Measurements from ENCODE around the gene SEZ6.

SEZ6 gene

DNA sequence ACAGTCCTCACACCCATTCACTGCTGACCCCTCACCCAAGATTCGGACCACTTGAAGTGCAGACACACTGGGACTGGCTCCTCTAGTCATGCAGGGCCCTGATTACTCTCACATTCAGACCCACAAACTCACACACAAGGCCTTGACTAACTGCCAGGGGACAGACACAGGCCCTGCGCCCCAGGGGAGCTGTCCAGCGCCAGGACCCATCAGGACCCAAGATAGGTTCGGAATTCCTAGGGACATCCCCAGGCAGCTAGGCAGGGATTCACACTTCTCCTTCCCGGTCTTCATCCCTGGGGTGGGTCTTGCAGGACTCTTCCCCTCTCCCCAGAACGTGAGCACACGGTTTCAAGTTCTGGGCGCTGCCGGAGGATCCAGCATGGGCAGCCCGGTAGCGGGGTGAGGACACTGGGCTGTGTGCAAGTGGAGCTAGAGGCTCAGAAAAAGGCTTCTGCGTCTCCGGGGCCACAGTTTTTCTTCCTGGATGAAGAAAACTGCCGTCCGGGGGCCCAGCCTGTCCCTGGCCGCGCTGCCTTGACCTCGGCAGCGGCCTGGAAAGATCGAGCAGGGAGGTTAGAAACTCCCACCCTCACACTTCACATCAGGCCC is 1.6 kb downstream of the SEZ6 start:
- peak; percentile 45 for DNase-seq (ENCODE audit: low read depth)
- no peak overlapping the region for H3K4me3 ChIP-seq (replicated peaks; ENCODE audit: low read depth, low read length)
- TF ChIP-seq, protein P1, sequence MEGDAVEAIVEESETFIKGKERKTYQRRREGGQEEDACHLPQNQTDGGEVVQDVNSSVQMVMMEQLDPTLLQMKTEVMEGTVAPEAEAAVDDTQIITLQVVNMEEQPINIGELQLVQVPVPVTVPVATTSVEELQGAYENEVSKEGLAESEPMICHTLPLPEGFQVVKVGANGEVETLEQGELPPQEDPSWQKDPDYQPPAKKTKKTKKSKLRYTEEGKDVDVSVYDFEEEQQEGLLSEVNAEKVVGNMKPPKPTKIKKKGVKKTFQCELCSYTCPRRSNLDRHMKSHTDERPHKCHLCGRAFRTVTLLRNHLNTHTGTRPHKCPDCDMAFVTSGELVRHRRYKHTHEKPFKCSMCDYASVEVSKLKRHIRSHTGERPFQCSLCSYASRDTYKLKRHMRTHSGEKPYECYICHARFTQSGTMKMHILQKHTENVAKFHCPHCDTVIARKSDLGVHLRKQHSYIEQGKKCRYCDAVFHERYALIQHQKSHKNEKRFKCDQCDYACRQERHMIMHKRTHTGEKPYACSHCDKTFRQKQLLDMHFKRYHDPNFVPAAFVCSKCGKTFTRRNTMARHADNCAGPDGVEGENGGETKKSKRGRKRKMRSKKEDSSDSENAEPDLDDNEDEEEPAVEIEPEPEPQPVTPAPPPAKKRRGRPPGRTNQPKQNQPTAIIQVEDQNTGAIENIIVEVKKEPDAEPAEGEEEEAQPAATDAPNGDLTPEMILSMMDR (IDR thresholded peaks at IDR 0.05; ENCODE audit: low read length, missing control alignments) = no peak

DNA sequence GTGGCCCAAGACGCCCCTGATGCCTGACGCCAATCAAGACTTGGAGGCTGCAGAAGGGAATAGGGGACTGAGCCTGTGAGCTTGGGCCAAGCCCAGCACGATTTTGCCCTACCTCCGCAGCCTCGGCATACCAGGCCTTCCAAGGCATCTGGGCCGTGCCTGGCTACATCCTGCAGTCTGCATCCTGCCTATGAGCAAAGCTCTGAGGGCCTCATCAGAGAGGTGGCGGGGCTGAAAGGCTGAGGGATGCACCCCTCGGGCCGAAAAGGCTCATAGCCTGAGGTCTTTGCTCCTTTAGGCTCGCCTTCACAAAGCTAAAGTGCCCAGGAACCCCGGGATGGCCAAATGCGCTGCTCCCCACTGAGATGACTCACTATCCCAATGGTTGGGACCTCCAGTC is 2.5 kb downstream of the SEZ6 start:
- TF ChIP-seq, protein P1 (IDR thresholded peaks at IDR 0.05; ENCODE audit: low read length, missing control alignments) = no peak
- no peak overlapping the region for H3K4me3 ChIP-seq (replicated peaks; ENCODE audit: low read depth, low read length)
- no peak for DNase-seq (ENCODE audit: low read depth)

DNA sequence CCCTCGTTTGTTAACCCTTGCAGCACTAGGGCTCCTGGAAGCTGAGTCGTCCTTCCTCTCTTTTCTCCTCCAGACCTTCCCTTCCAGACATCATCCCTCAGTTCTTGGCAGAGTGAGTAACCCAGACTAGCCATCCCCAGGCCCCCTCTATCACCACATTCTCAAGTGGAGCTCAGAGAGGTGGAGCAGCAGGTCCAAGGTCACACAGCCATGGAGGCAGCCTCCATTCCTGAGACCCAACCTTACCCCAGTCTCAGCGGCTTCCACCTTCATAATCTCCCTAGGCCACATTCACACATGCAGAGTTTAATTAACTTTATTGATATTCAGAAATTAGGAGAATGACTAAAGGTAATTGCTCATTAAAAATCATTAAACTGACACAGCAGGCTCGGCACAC is 3.0 kb downstream of the SEZ6 start:
- H3K4me3 ChIP-seq (replicated peaks; ENCODE audit: low read depth, low read length) = no peak overlapping the region
- DNase-seq (ENCODE audit: low read depth) = no peak
- TF ChIP-seq, protein P1 (IDR thresholded peaks at IDR 0.05; ENCODE audit: low read length, missing control alignments) = no peak

DNA sequence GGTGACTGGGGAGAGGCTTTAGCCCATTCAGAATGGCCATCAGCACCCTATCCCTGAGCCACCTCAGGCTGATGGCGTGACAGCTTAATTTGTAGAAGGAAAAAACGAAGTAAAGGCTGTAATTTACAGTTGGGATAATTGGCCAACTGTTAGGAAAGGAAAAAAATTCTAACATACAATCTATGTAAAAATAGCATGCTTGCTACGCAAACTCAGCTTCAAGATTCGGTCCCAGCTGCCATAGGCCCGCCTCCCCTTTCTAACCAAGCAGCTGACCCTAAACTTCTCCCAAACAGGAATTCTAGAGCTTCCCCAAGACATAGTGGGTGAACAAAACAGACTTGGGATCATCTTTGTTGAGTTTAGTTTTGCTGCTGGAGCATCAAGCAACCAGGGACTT is 4.9 kb downstream of the SEZ6 start:
- H3K4me3 ChIP-seq (replicated peaks; ENCODE audit: low read depth, low read length) = no peak overlapping the region
- no peak for DNase-seq (ENCODE audit: low read depth)
- TF ChIP-seq, protein P1 (IDR thresholded peaks at IDR 0.05; ENCODE audit: low read length, missing control alignments) = no peak

DNA sequence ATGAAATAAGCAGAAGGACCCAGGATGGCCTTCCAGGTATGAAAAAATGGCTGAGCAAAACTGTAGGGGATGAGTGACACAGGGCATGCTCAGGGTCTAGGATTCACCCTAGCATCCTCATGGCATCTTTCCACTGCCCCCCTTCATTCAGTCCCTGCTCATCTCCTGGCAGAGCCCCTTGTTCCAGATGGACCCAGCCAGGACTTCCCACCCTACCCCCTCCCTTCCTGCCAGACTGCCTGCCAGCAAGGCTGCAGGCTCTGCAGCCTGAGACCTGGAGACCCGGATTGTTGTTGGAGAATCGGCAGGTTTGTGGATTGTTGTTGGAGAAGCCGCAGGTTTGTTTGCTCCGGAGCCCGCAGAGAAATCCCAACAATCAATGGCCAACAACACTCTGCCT is 6.6 kb downstream of the SEZ6 start:
- no peak for DNase-seq (ENCODE audit: low read depth)
- no peak overlapping the region for H3K4me3 ChIP-seq (replicated peaks; ENCODE audit: low read depth, low read length)
- TF ChIP-seq, protein P1 (IDR thresholded peaks at IDR 0.05; ENCODE audit: low read length, missing control alignments) = no peak

DNA sequence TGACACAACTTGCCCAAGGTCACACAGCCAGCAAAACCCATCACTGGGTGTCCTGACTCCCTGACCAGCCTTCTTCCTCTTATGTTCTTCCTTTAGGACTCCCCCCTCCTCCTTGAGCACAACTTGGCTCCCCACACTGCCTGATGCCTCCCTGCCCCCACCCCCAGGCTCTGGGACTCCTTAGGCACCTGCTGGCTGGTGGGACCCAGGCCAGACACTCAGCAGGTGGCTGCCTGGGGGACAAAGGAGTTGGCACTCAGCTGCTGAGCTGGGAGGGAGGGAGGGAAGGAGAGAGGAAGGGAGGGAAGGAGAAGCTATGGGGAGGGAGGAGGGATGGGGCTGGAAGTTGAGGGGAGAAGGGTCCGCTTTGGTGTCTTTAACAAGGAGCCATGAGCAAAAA is 8.0 kb downstream of the SEZ6 start:
- no peak overlapping the region for H3K4me3 ChIP-seq (replicated peaks; ENCODE audit: low read depth, low read length)
- TF ChIP-seq, protein P1 (IDR thresholded peaks at IDR 0.05; ENCODE audit: low read length, missing control alignments) = no peak
- no peak for DNase-seq (ENCODE audit: low read depth)

DNA sequence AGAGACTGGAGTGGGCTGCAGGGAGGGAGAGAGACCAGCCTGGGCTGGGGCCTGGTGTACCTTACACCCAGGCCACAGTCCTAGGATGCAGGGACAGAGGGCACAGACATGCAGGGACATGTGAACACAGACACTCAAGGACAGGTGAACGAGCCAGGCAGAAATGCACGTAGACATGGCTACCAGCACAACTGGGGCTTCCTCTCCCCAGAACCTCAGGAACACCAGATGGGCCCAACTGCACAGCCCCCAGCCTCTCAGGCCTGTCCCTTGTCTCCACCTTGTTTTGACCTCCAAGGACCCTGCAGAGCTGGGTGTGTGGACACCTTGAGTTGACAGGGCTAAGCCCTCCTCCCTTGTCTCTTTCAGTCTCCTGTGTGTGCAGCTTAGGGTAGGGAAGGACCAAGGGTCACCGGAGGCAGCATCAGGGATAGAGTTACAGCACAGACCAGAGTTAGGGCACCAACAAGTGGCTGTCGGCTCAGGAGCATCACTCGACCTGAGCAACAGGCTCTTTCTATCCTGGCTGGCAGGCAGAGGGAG is 9.2 kb downstream of the SEZ6 start:
- no peak for DNase-seq (ENCODE audit: low read depth)
- no peak overlapping the region for H3K4me3 ChIP-seq (replicated peaks; ENCODE audit: low read depth, low read length)
- TF ChIP-seq, protein P1 (IDR thresholded peaks at IDR 0.05; ENCODE audit: low read length, missing control alignments) = no peak

Measured in fibroblast of pulmonary artery (primary cell).